Measurements from ENCODE around the gene ALK. TPM values are rescaled to one million over a fixed set of nuclear protein-coding genes. Genes with fewer than 3 reads are reported as not detected.

Gene ALK
- total RNA-seq, 1 experiment from 2014 or later, result not detected

GRCh38 chr2:29215073-29215472, 706.3 kb downstream of the ALK start:
- H3K27me3 ChIP-seq (ENCODE audit: insufficient read depth, low read length), result no peaks in the 10 kb centered on the region
- H3K27ac ChIP-seq (ENCODE audit: insufficient read length, low read depth, low read length), result no peak overlapping the region
- H2BK15ac ChIP-seq (ENCODE audit: low read depth, low read length), result no peak overlapping the region
- H2BK20ac ChIP-seq (ENCODE audit: low read depth, low read length, poor library complexity, severe bottlenecking), result no peak overlapping the region
- no peak overlapping the region for H2AFZ ChIP-seq (ENCODE audit: low read length)
- no peak overlapping the region for H2BK120ac ChIP-seq (ENCODE audit: low read depth, low read length, poor library complexity, severe bottlenecking)
- Mint-ChIP-seq H3K27me3 (ENCODE audit: low read depth) (peaks cover 2% of the 10 kb centered on the region), H3K36me3 (ENCODE audit: insufficient read depth in 1 of 3, low read depth in 3 of 3) (no peaks in the 10 kb centered on the region), H3K4me3 (no peak overlapping the region), H3K27ac (no peak overlapping the region), H3K4me1 (peaks cover 7 to 13% of the 10 kb centered on the region in 2 experiments), H3K9me3 (no peaks in the 10 kb centered on the region)
- no peak overlapping the region for H2BK12ac ChIP-seq (ENCODE audit: insufficient read length, low read depth, low read length)
- no peak overlapping the region for H3T11ph ChIP-seq (ENCODE audit: low read length)
- no peak overlapping the region for H3K14ac ChIP-seq (ENCODE audit: insufficient read depth, low read length)
- no peak overlapping the region for H4K91ac ChIP-seq (ENCODE audit: insufficient read length, low read depth, low read length)
- H3K4me1 ChIP-seq (ENCODE audit: insufficient read depth, low read length), result no peaks in the 10 kb centered on the region
- no peaks in the 10 kb centered on the region for H3K23me2 ChIP-seq (ENCODE audit: insufficient read length, low read depth, low read length, poor library complexity, severe bottlenecking)
- no peak overlapping the region for H3K4ac ChIP-seq (ENCODE audit: low read depth, low read length)
- no peak for TF ChIP-seq CTCF (conservative IDR thresholded peaks at IDR 0.05)
- no peaks in the 10 kb centered on the region for H3K79me2 ChIP-seq (ENCODE audit: insufficient read depth, low read length)
- H2AK5ac ChIP-seq (ENCODE audit: insufficient read length, low read length), result no peak overlapping the region
- no peak overlapping the region for H3K23ac ChIP-seq (ENCODE audit: insufficient read length, low read depth, low read length)
- H4K20me1 ChIP-seq (ENCODE audit: control insufficient read depth, insufficient read depth, insufficient read length), result no peaks in the 10 kb centered on the region
- no CpG with 5 or more reads among the region's 5 CpGs for WGBS (ENCODE audit: extremely low coverage, insufficient read length, low lambda C conversion rate)
- H3K9me3 ChIP-seq (ENCODE audit: control insufficient read depth, low read depth, low read length), result no peaks in the 10 kb centered on the region
- H3K79me1 ChIP-seq (ENCODE audit: insufficient read depth, low read depth, low read length, poor library complexity, severe bottlenecking), result no peaks in the 10 kb centered on the region
- H2BK5ac ChIP-seq (ENCODE audit: insufficient read length, low read length), result no peak overlapping the region
- H4K5ac ChIP-seq (ENCODE audit: insufficient read length, low read depth, low read length), result no peak overlapping the region
- no peak for DNase-seq
- H3K18ac ChIP-seq (ENCODE audit: insufficient read length, low read depth, low read length), result no peak overlapping the region
- H3K4me2 ChIP-seq (ENCODE audit: insufficient read depth, insufficient read length, low read length), result no peak overlapping the region
- no peak overlapping the region for H3K56ac ChIP-seq (ENCODE audit: insufficient read length, low read depth, low read length)
- no peak overlapping the region for H4K8ac ChIP-seq (replicated peaks; ENCODE audit: insufficient read length, low read depth, low read length)
- no peak overlapping the region for H3K9ac ChIP-seq (ENCODE audit: extremely low read depth, insufficient read length, low read length)
